BJ (cell line): ENCODE data around the gene ZDHHC7. TPM values are rescaled to one million over a fixed set of nuclear protein-coding genes. Genes with fewer than 3 reads are reported as not detected.

Experiments used
- CTCF ChIA-PET: fragments of 350-600 bp; formaldehyde crosslinking; extraction: SDS; loops from one replicate; lab custom pipeline; 2021; ENCODE audit warnings: antibody characterized with exemption, inconsistent platforms; lab: Yijun Ruan, JAX
- POLR2A ChIA-PET: fragments of 300-600 bp; sonication (Branson Sonifier 250); formaldehyde crosslinking; extraction: SDS; loops from one replicate; lab custom pipeline; 2021; ENCODE audit warnings: antibody characterized with exemption; lab: Charles Lee
- DNase-seq: peaks from one replicate; pipeline ENCODE4 v3.0.0-alpha.2; 2011; ENCODE audit warnings: low read depth
- H3K27me3 ChIP-seq: 2 replicates; pipeline ENCODE4 v1.6.0; 2011; ENCODE audit warnings: low read length; ENCODE audit not compliant: control insufficient read depth, insufficient read depth
- H3K36me3 ChIP-seq: 2 replicates; pipeline ENCODE4 v1.5.1; 2011; ENCODE audit warnings: low read length; ENCODE audit not compliant: control insufficient read depth, insufficient read depth
- H3K4me3 ChIP-seq: 2 replicates; pipeline ENCODE4 v1.5.1; 2011; ENCODE audit warnings: low read depth, mild to moderate bottlenecking, control low read depth, low read length
- CTCF ChIP-seq: IDR thresholded peaks from 2 replicates; pipeline ENCODE4 v1.5.1; 2011; ENCODE audit warnings: low read depth, mild to moderate bottlenecking, control low read depth, inconsistent platforms, low read length, moderate library complexity; ENCODE audit not compliant: insufficient read depth
- polyA plus RNA-seq: library from polyadenylated mRNA; depleted of rRNA; stranded (reverse); fragments of >200 nt; gene quantifications from 2 replicates; pipeline ENCODE4 v1.2.3, GENCODE V29; 2011

Gene ZDHHC7
- polyA plus RNA-seq, 1 experiment: 111 TPM

GRCh38 chr16:84948851-84949610, 62.3 kb downstream of the ZDHHC7 start:
- no peak for TF ChIP-seq CTCF
- no peak overlapping the region for H3K4me3 ChIP-seq
- H3K27me3 ChIP-seq: no peaks in the 10 kb centered on the region
- no peaks in the 10 kb centered on the region for H3K36me3 ChIP-seq
- ChIA-PET CTCF (interaction anchor here (0.8 to 8.1 kb wide), 5 partner anchors 21 to 326 kb away, joined by 3 to 122 read pairs (median 3); no protein-coding TSS in a partner anchor), POLR2A (no interaction called here)
- no peak for DNase-seq

- Histone ChIP-seq H3K4me3 (no peak overlapping the region), H3K27me3 (no peaks in the 10 kb centered on the region), H3K36me3 (no peaks in the 10 kb centered on the region)
- no peak for DNase-seq
- ChIA-PET POLR2A (no interaction called here), CTCF (interaction anchor here (0.8 to 1.3 kb wide), 2 partner anchors 22 to 193 kb away, joined by 3 to 4 read pairs; no protein-coding TSS in a partner anchor)
- no peak for TF ChIP-seq CTCF
These were observed 63.1 kb downstream of the ZDHHC7 start for GRCh38 chr16:84947996-84948850.

GRCh38 chr16:84947022-84947421, 64.3 kb downstream of the ZDHHC7 start:
- Histone ChIP-seq H3K36me3 (no peaks in the 10 kb centered on the region), H3K4me3 (no peak overlapping the region), H3K27me3 (no peaks in the 10 kb centered on the region)
- DNase-seq: no peak
- no peak for TF ChIP-seq CTCF
- ChIA-PET POLR2A (no interaction called here), CTCF (interaction anchor here (1.2 to 2.3 kb wide), 2 partner anchors 65 to 193 kb away, joined by 3 to 6 read pairs; partner anchors contain the start of gene ZDHHC7)

- no peak for TF ChIP-seq CTCF
- Histone ChIP-seq H3K4me3 (no peak overlapping the region), H3K36me3 (no peaks in the 10 kb centered on the region), H3K27me3 (no peaks in the 10 kb centered on the region)
- ChIA-PET CTCF (interaction anchor here (1.1 to 4.1 kb wide), 2 partner anchors 9 to 18 kb away, joined by 4 to 22 read pairs; no protein-coding TSS in a partner anchor), POLR2A (no interaction called here)
- no peak for DNase-seq
These were observed 67.7 kb downstream of the ZDHHC7 start for GRCh38 chr16:84943620-84944019.

- POLR2A ChIA-PET: no interaction called here
- no peaks in the 10 kb centered on the region for H3K36me3 ChIP-seq
- no peaks in the 10 kb centered on the region for H3K27me3 ChIP-seq
- no peak for TF ChIP-seq CTCF
- CTCF ChIA-PET: interaction anchor here (0.8 to 4.1 kb wide), 4 partner anchors 9 to 189 kb away, joined by 3 to 22 read pairs (median 12); no protein-coding TSS in a partner anchor
- H3K4me3 ChIP-seq: no peak overlapping the region
- no peak for DNase-seq
These were observed 68.5 kb downstream of the ZDHHC7 start for GRCh38 chr16:84942786-84943185.
